HepG2 (cell line): ENCODE results near the gene MREG. TPM values are rescaled to one million over a fixed set of nuclear protein-coding genes. Genes with fewer than 3 reads are reported as not detected.

ENCODE experiments used
- ATAC-seq: fragments of 200-7000 bp; cut with Tn5 transposase; 3 replicates; pipeline ENCODE4 v1.9.1; 2020; ENCODE audit warnings: mild to moderate bottlenecking, moderate library complexity
- BruUV-seq: library from RNA; stranded (reverse); fragments of 400-500 nt; replicated peaks from 2 replicates; lab custom pipeline; 2021; lab: Mats Ljungman, UMichigan
- CTCF ChIA-PET: fragments of 300-600 bp; formaldehyde crosslinking; extraction: SDS; loops from one replicate; lab custom pipeline; 2021; ENCODE audit warnings: low total read pairs, inconsistent platforms, low intra/inter-chr PET ratio; lab: Yijun Ruan, JAX
- POLR2A ChIA-PET: fragments of 350-600 bp; sonication (Branson Sonifier 250); formaldehyde crosslinking; loops from one replicate; lab custom pipeline; 2020; ENCODE audit warnings: antibody characterized with exemption, inconsistent platforms; lab: Yijun Ruan, JAX
- DNase-seq: peaks from one replicate; pipeline ENCODE4 v3.0.0-alpha.2; 2015; ENCODE audit warnings: low spot score
- FAIRE-seq: peaks from 3 replicates; lab custom pipeline; 2011; peaks lifted over from hg19 to GRCh38; lab: Jason Lieb, UNC
- H2AFZ ChIP-seq: one replicate; pipeline ENCODE4 v1.6.1; 2011; ENCODE audit warnings: low read length, inconsistent platforms
- H3K27ac ChIP-seq: fragments of 300-600 bp; 3 replicates; pipeline ENCODE4 v1.8.0; 2011; ENCODE audit warnings: mixed run types, mild to moderate bottlenecking, mixed read lengths, low read length, inconsistent platforms; ENCODE audit not compliant: insufficient read depth; ENCODE audit errors: extremely low read length
- H3K27me3 ChIP-seq, 2 experiments: fragments of 200-600 bp in 1 of 2; 2 replicates in 1 of 2; 3 replicates in 1 of 2; pipeline versions ENCODE4 v1.6.0 to v1.8.0; 2011; ENCODE audit warnings: low read length in 2 of 2, mild to moderate bottlenecking in 2 of 2, moderate library complexity in 2 of 2, inconsistent platforms in 1 of 2; ENCODE audit not compliant: insufficient read depth in 2 of 2, control insufficient read depth in 1 of 2
- H3K36me3 ChIP-seq, 2 experiments: fragments of 200-600 bp in 1 of 2; replicated peaks in 1 of 2; 2 replicates in 1 of 2; 3 replicates in 1 of 2; pipeline versions ENCODE4 v1.5.1 to v1.8.0; 2011; ENCODE audit warnings: low read length in 2 of 2, inconsistent platforms in 1 of 2; ENCODE audit not compliant: insufficient read depth in 2 of 2, control insufficient read depth in 1 of 2
- H3K4me1 ChIP-seq: 2 replicates; pipeline ENCODE4 v1.5.1; 2012; ENCODE audit warnings: low read length, inconsistent platforms; ENCODE audit not compliant: insufficient read depth
- H3K4me2 ChIP-seq: 2 replicates; pipeline ENCODE4 v1.6.0; 2011; ENCODE audit warnings: low read depth, low read length, inconsistent platforms
- H3K4me3 ChIP-seq, 3 experiments: fragments of 200-600 bp in 1 of 3; sonication (generic), shearing (Covaris generic) in 1 of 3; replicated peaks in 1 of 3; 2 replicates each; pipeline ENCODE4 v1.5.1; 2011 to 2016; ENCODE audit warnings: low read length in 3 of 3, inconsistent platforms in 2 of 3, low read depth in 2 of 3, mild to moderate bottlenecking in 2 of 3, control low read depth in 1 of 3, mixed read lengths in 1 of 3; ENCODE audit not compliant: insufficient read depth in 1 of 3
- H3K79me2 ChIP-seq: one replicate; pipeline ENCODE4 v1.6.1; 2011; ENCODE audit warnings: low read length, inconsistent platforms; ENCODE audit not compliant: insufficient read depth
- H3K9ac ChIP-seq: 2 replicates; pipeline ENCODE4 v1.6.0; 2011; ENCODE audit warnings: mild to moderate bottlenecking, low read depth, low read length, inconsistent platforms; ENCODE audit not compliant: insufficient read depth
- H3K9me3 ChIP-seq: 2 replicates; pipeline ENCODE4 v1.5.1; 2012; ENCODE audit warnings: mild to moderate bottlenecking, low read length
- H4K20me1 ChIP-seq: 2 replicates; pipeline ENCODE4 v1.6.0; 2011; ENCODE audit warnings: inconsistent platforms, mild to moderate bottlenecking, low read length, moderate library complexity; ENCODE audit not compliant: insufficient read depth
- CREB1 ChIP-seq, 2 experiments: fragments of 450-650 bp in 1 of 2; IDR thresholded peaks; 2 replicates each; pipeline ENCODE4 v1.6.1; 2016 to 2017; ENCODE audit warnings: control low read depth in 1 of 2, mild to moderate bottlenecking in 1 of 2, missing compliant biosample characterization in 1 of 2, missing genetic modification characterization in 1 of 2
- MYC ChIP-seq: sonication (generic); formaldehyde crosslinking; IDR thresholded peaks from 2 replicates; pipeline ENCODE4 v1.9.0; 2021; ENCODE audit warnings: missing genetic modification reagents, borderline replicate concordance
- RELA ChIP-seq: sonication (generic); formaldehyde crosslinking; IDR thresholded peaks from 2 replicates; pipeline ENCODE4 v1.4.0; 2020; ENCODE audit warnings: missing genetic modification reagents
- RFXANK ChIP-seq: IDR thresholded peaks from 2 replicates; pipeline ENCODE4 v1.6.1; 2016
- SALL2 ChIP-seq: sonication (generic); formaldehyde crosslinking; IDR thresholded peaks from 2 replicates; pipeline ENCODE4 v1.8.1; 2023; ENCODE audit warnings: mild to moderate bottlenecking, missing genetic modification reagents, inconsistent platforms
- SYNCRIP ChIP-seq: fragments of 200-400 bp; formaldehyde crosslinking; IDR thresholded peaks from 2 replicates; pipeline ENCODE4 v1.6.1; 2018; ENCODE audit warnings: mild to moderate bottlenecking, low read depth, low read length; ENCODE audit not compliant: insufficient read depth
- TBP ChIP-seq: sonication (generic); formaldehyde crosslinking; IDR thresholded peaks from 2 replicates; pipeline ENCODE4 v1.5.0; 2020; ENCODE audit warnings: missing genetic modification reagents
- WIZ ChIP-seq: sonication (generic); formaldehyde crosslinking; IDR thresholded peaks from 2 replicates; pipeline ENCODE4 v1.5.1; 2020; ENCODE audit warnings: mild to moderate bottlenecking, missing genetic modification reagents
- ZBTB38 ChIP-seq: sonication (generic); formaldehyde crosslinking; IDR thresholded peaks from 2 replicates; pipeline ENCODE4 v1.5.1; 2020; ENCODE audit warnings: mild to moderate bottlenecking, missing genetic modification reagents
- ZNF143 ChIP-seq: sonication (generic); formaldehyde crosslinking; IDR thresholded peaks from 2 replicates; pipeline ENCODE4 v1.4.0; 2020; ENCODE audit warnings: missing genetic modification reagents
- ZNF234 ChIP-seq: sonication (generic); formaldehyde crosslinking; conservative IDR thresholded peaks from 2 replicates; pipeline ENCODE4 v1.5.1; 2020; ENCODE audit warnings: mild to moderate bottlenecking, missing genetic modification reagents
- ZNF264 ChIP-seq: sonication (generic); formaldehyde crosslinking; IDR thresholded peaks from 2 replicates; pipeline ENCODE4 v1.4.0; 2020; ENCODE audit warnings: missing genetic modification reagents
- ZNF563 ChIP-seq: sonication (generic); formaldehyde crosslinking; IDR thresholded peaks from 2 replicates; pipeline ENCODE4 v1.8.0; 2022; ENCODE audit warnings: mild to moderate bottlenecking, moderate library complexity, missing genetic modification reagents
- WGBS: methylation state at CpG from one replicate; pipeline ENCODE4 v1.1.6; 2017; ENCODE audit warnings: low lambda C conversion rate; 5-methylcytosine and 5-hydroxymethylcytosine counted together
- in situ Hi-C: cut with HindIII; loops from 2 replicates; pipeline ENCODE4 v1.10.0; 2017; ENCODE audit warnings: low pct_unique_long_range_greater_than_20kb; ENCODE audit not compliant: extremely low pct_ligation_motif_present
- intact Hi-C: fragments of 100-400 bp; cut with micrococcal nuclease; formaldehyde crosslinking; loops from one replicate; pipeline ENCODE4 v1.10.0; 2022; ENCODE audit not compliant: unreplicated experiment
- polyA plus RNA-seq, 8 experiments: library from polyadenylated mRNA; depleted of rRNA in 3 of 8; stranded (reverse) in 7 of 8; unstranded in 1 of 8; fragments of >200 nt; fragmentation: Illumina TruSeq in 4 of 8; extraction: Trizol in 4 of 8; gene quantifications; 2 replicates each; pipeline versions ENCODE4 v1.2.1 to v1.2.3, GENCODE V29; 2011 to 2016; ENCODE audit warnings: low read depth in 4 of 8, missing spikeins in 1 of 8, mixed read lengths in 1 of 8; ENCODE audit not compliant: insufficient read depth in 1 of 8
- total RNA-seq, 5 experiments: library from RNA; depleted of rRNA; stranded (reverse); fragments of >200 nt; fragmentation: Illumina TruSeq; extraction: Trizol; gene quantifications; 2 replicates each; pipeline ENCODE4 v1.2.3, GENCODE V29; 2016; ENCODE audit warnings: low read depth in 1 of 5
- TF ChIP-seq, protein P1 (sequence below): sonication (generic); formaldehyde crosslinking; IDR thresholded peaks from 2 replicates; pipeline ENCODE4 v1.8.0; 2022; ENCODE audit warnings: mild to moderate bottlenecking, missing genetic modification reagents, moderate library complexity
- TF ChIP-seq, protein P2 (sequence below): sonication (generic); formaldehyde crosslinking; IDR thresholded peaks from 2 replicates; pipeline ENCODE4 v1.5.0; 2020; ENCODE audit warnings: missing genetic modification reagents

The MREG gene
- total and polyA plus RNA-seq, 2 of the 13 experiments (the other 11 are each of a cell fraction or from before 2014, with no cell fraction given) = 7.5 to 23.3 TPM

GRCh38 chr2:215914777-215915165 is 98.6 kb downstream of the MREG start:
- no peak for FAIRE-seq
- CTCF ChIA-PET = no interaction called here
- POLR2A ChIA-PET = no interaction called here

GRCh38 chr2:215914054-215914776 is 99.1 kb downstream of the MREG start:
- no TSS peak for BruUV-seq
- ChIA-PET CTCF (no interaction called here), POLR2A (no interaction called here)
- Histone ChIP-seq H3K4me2 (no peak overlapping the region), H3K9me3 (no peaks in the 10 kb centered on the region), H3K27me3 (no peaks in the 10 kb centered on the region), H3K36me3 (no peaks in the 10 kb centered on the region), H2AFZ (no peak overlapping the region), H3K27ac (no peak overlapping the region), H3K79me2 (no peaks in the 10 kb centered on the region), H4K20me1 (no peaks in the 10 kb centered on the region), H3K4me3 (no peak overlapping the region), H3K9ac (no peak overlapping the region), H3K4me1 (peaks cover 15% of the 10 kb centered on the region)
- WGBS = 95% methylated on average over 3 of the region's 3 CpGs
- in situ Hi-C loops = loop anchor here (10.0 kb wide), 1 partner anchor 289 kb away; no protein-coding TSS in a partner anchor
- intact Hi-C loops = no loop called here
- FAIRE-seq (no peak), DNase-seq (no peak), ATAC-seq (no peak)
- no peak for TF ChIP-seq ZNF143 (CRISPR knock-in tag)
- no peak for TF ChIP-seq WIZ (CRISPR knock-in tag)
- TF ChIP-seq ZNF563 = no peak
- TF ChIP-seq ZNF264 (CRISPR knock-in tag) = no peak
- TF ChIP-seq ZBTB38 (CRISPR knock-in tag) = no peak
- no peak for TF ChIP-seq CREB1 (IDR thresholded peaks at IDR 0.05)
- no peak for TF ChIP-seq CREB1 (CRISPR knock-in tag; IDR thresholded peaks at IDR 0.05)
- no peak for TF ChIP-seq MYC
- TF ChIP-seq RELA (CRISPR knock-in tag) = no peak
- TF ChIP-seq SALL2 (CRISPR knock-in tag) = no peak
- TF ChIP-seq, protein P1, sequence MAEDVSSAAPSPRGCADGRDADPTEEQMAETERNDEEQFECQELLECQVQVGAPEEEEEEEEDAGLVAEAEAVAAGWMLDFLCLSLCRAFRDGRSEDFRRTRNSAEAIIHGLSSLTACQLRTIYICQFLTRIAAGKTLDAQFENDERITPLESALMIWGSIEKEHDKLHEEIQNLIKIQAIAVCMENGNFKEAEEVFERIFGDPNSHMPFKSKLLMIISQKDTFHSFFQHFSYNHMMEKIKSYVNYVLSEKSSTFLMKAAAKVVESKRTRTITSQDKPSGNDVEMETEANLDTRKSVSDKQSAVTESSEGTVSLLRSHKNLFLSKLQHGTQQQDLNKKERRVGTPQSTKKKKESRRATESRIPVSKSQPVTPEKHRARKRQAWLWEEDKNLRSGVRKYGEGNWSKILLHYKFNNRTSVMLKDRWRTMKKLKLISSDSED = no peak

More at GRCh38 chr2:215914777-215915165, 98.6 kb downstream of the MREG start:
- peaks cover 21% of the 10 kb centered on the region for H3K4me1 ChIP-seq
- no peaks in the 10 kb centered on the region for H4K20me1 ChIP-seq
- H3K27me3 ChIP-seq = no peaks in the 10 kb centered on the region
- no peak overlapping the region for H3K9ac ChIP-seq
- no peaks in the 10 kb centered on the region for H3K79me2 ChIP-seq
- WGBS = 97% methylated on average over 4 of the region's 4 CpGs
- intact Hi-C loops (no loop called here), in situ Hi-C loops (loop anchor here (10.0 kb wide), 1 partner anchor 290 kb away; no protein-coding TSS in a partner anchor)
- no peak for DNase-seq
- H3K9me3 ChIP-seq = no peaks in the 10 kb centered on the region
- H3K4me2 ChIP-seq = no peak overlapping the region
- no peak overlapping the region for H3K4me3 ChIP-seq
- H3K27ac ChIP-seq = no peak overlapping the region
- H2AFZ ChIP-seq = no peak overlapping the region
- no peaks in the 10 kb centered on the region for H3K36me3 ChIP-seq
- BruUV-seq = no TSS peak
- ATAC-seq = no peak
- TF ChIP-seq, protein P2, sequence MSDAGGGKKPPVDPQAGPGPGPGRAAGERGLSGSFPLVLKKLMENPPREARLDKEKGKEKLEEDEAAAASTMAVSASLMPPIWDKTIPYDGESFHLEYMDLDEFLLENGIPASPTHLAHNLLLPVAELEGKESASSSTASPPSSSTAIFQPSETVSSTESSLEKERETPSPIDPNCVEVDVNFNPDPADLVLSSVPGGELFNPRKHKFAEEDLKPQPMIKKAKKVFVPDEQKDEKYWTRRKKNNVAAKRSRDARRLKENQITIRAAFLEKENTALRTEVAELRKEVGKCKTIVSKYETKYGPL (CRISPR knock-in tag) = no peak
- TF ChIP-seq RFXANK (CRISPR knock-in tag) (no peak), TBP (CRISPR knock-in tag) (no peak), ZNF234 (no peak), SYNCRIP (no peak)
- TF ChIP-seq, all 625 proteins: peak for 0
